H1 (cell line): ENCODE measurements around the gene MAP2K7. TPM values are rescaled to one million over a fixed set of nuclear protein-coding genes. Genes with fewer than 3 reads are reported as not detected.

Source experiments
- CTCF ChIA-PET: fragments of 300-600 bp; sonication (Branson Sonifier 250); formaldehyde crosslinking; loops from one replicate; lab custom pipeline; 2021; ENCODE audit not compliant: partially characterized antibody; lab: Charles Lee
- POLR2A ChIA-PET: fragments of 300-600 bp; sonication (Branson Sonifier 250); formaldehyde crosslinking; loops from one replicate; lab custom pipeline; 2021; ENCODE audit warnings: inconsistent platforms; ENCODE audit not compliant: partially characterized antibody; lab: Charles Lee
- DNase-seq, 2 experiments: peaks; one replicate each; pipeline versions ENCODE4 v3.0.0 to v3.0.0-alpha.2; 2010 to 2022; ENCODE audit warnings: low spot score in 2 of 2, low read depth in 1 of 2, mixed read lengths in 1 of 2
- FAIRE-seq: peaks from 2 replicates; lab custom pipeline; 2011; peaks lifted over from hg19 to GRCh38; lab: Jason Lieb, UNC
- H2AFZ ChIP-seq: 2 replicates; pipeline ENCODE4 v1.8.1; 2012; ENCODE audit warnings: low read length, inconsistent platforms
- H2AK5ac ChIP-seq: 2 replicates; pipeline ENCODE4 v1.6.1; 2013; ENCODE audit warnings: low read depth, low read length
- H2BK120ac ChIP-seq: replicated peaks from 2 replicates; pipeline ENCODE3; 2013; ENCODE audit warnings: low read depth, low read length, inconsistent platforms
- H2BK12ac ChIP-seq: 2 replicates; pipeline ENCODE4 v1.6.1; 2013; ENCODE audit warnings: low read depth, low read length
- H2BK15ac ChIP-seq: 2 replicates; pipeline ENCODE4 v1.6.1; 2013; ENCODE audit warnings: low read length
- H2BK20ac ChIP-seq: 2 replicates; pipeline ENCODE4 v1.6.1; 2013; ENCODE audit warnings: low read length
- H2BK5ac ChIP-seq: 2 replicates; pipeline ENCODE4 v1.6.1; 2013; ENCODE audit warnings: low read depth, low read length
- H3K14ac ChIP-seq: 2 replicates; pipeline ENCODE4 v1.6.1; 2013; ENCODE audit warnings: inconsistent platforms; ENCODE audit not compliant: insufficient read length
- H3K18ac ChIP-seq: 2 replicates; pipeline ENCODE4 v1.6.1; 2013; ENCODE audit warnings: low read length; ENCODE audit errors: extremely low read depth
- H3K23ac ChIP-seq: 2 replicates; pipeline ENCODE4 v1.6.1; 2013; ENCODE audit warnings: inconsistent platforms; ENCODE audit not compliant: insufficient read length
- H3K23me2 ChIP-seq: 2 replicates; pipeline ENCODE4 v1.6.1; 2013; ENCODE audit warnings: low read depth, low read length
- H3K27ac ChIP-seq: 2 replicates; pipeline ENCODE4 v1.6.1; 2011; ENCODE audit warnings: low read depth, low read length, inconsistent platforms
- H3K27me3 ChIP-seq, 4 experiments: replicated peaks in 1 of 4; 1 replicate in 1 of 4; 2 replicates in 3 of 4; pipeline versions ENCODE4 v1.6.1 to v1.8.1; 2011 to 2013; ENCODE audit warnings: low read length in 3 of 4, mild to moderate bottlenecking in 3 of 4, inconsistent platforms in 2 of 4, mixed read lengths in 2 of 4, moderate library complexity in 1 of 4; ENCODE audit not compliant: control insufficient read depth in 3 of 4, insufficient read depth in 3 of 4; ENCODE audit errors: extremely low read depth in 1 of 4
- H3K36me3 ChIP-seq, 4 experiments: 2 replicates each; pipeline versions ENCODE4 v1.6.1 to v1.8.1; 2011 to 2013; ENCODE audit warnings: mild to moderate bottlenecking in 4 of 4, low read length in 3 of 4, moderate library complexity in 2 of 4, control low read depth in 1 of 4, inconsistent platforms in 1 of 4; ENCODE audit not compliant: insufficient read depth in 4 of 4, control insufficient read depth in 2 of 4
- H3K4ac ChIP-seq: replicated peaks from 2 replicates; pipeline ENCODE3; 2013; ENCODE audit warnings: low read length, low read depth, mixed read lengths, inconsistent platforms; ENCODE audit not compliant: insufficient read length
- H3K4me1 ChIP-seq, 4 experiments: replicated peaks in 1 of 4; 1 replicate in 1 of 4; 2 replicates in 3 of 4; pipeline versions ENCODE4 v1.6.1 to v1.8.1; 2011 to 2013; ENCODE audit warnings: low read length in 3 of 4, inconsistent platforms in 2 of 4, mixed read lengths in 1 of 4; ENCODE audit not compliant: insufficient read depth in 4 of 4, control insufficient read depth in 3 of 4
- H3K4me2 ChIP-seq, 2 experiments: 2 replicates each; pipeline versions ENCODE4 v1.6.1 to v1.8.1; 2011 to 2013; ENCODE audit warnings: low read depth in 2 of 2, low read length in 2 of 2, control low read depth in 1 of 2, inconsistent platforms in 1 of 2, mild to moderate bottlenecking in 1 of 2; ENCODE audit not compliant: insufficient read depth in 1 of 2
- H3K4me3 ChIP-seq, 4 experiments: fragments of 200-600, 300-600 bp in 1 of 4; sonication (generic), shearing (Covaris generic), sonication (Bioruptor Twin) in 1 of 4; 2 replicates each; pipeline versions ENCODE4 v1.5.1 to v1.8.1; 2011 to 2016; ENCODE audit warnings: low read length in 4 of 4, low read depth in 3 of 4, control low read depth in 2 of 4, inconsistent platforms in 2 of 4, mild to moderate bottlenecking in 2 of 4, mixed read lengths in 1 of 4, moderate library complexity in 1 of 4; ENCODE audit not compliant: insufficient read depth in 2 of 4; ENCODE audit errors: extremely low read depth in 1 of 4
- H3K56ac ChIP-seq: replicated peaks from 2 replicates; pipeline ENCODE3; 2013; ENCODE audit warnings: low read depth, mild to moderate bottlenecking, mixed read lengths, low read length, inconsistent platforms; ENCODE audit not compliant: insufficient read length
- H3K79me1 ChIP-seq: 2 replicates; pipeline ENCODE4 v1.6.1; 2013; ENCODE audit warnings: low read depth, low read length, control low read depth
- H3K79me2 ChIP-seq, 2 experiments: 2 replicates each; pipeline versions ENCODE4 v1.6.1 to v1.8.1; 2012 to 2013; ENCODE audit warnings: low read length in 2 of 2, mild to moderate bottlenecking in 2 of 2, inconsistent platforms in 1 of 2; ENCODE audit not compliant: insufficient read depth in 2 of 2, control insufficient read depth in 1 of 2
- H3K9ac ChIP-seq, 4 experiments: replicated peaks in 1 of 4; 1 replicate in 1 of 4; 2 replicates in 3 of 4; pipeline versions ENCODE4 v1.6.1 to v1.8.1; 2011 to 2013; ENCODE audit warnings: low read depth in 3 of 4, low read length in 3 of 4, control low read depth in 2 of 4, mild to moderate bottlenecking in 2 of 4, moderate library complexity in 2 of 4, inconsistent platforms in 1 of 4; ENCODE audit errors: extremely low read depth in 1 of 4
- H3K9me3 ChIP-seq, 2 experiments: 2 replicates each; pipeline versions ENCODE4 v1.6.1 to v1.8.1; 2012 to 2013; ENCODE audit warnings: mild to moderate bottlenecking in 2 of 2, moderate library complexity in 2 of 2, control low read depth in 1 of 2, inconsistent platforms in 1 of 2, low read depth in 1 of 2, low read length in 1 of 2, mixed read lengths in 1 of 2; ENCODE audit not compliant: insufficient read depth in 2 of 2
- H4K20me1 ChIP-seq, 2 experiments: replicated peaks in 1 of 2; 2 replicates each; pipeline versions ENCODE3 to v1.8.1; 2011 to 2013; ENCODE audit warnings: inconsistent platforms in 2 of 2, low read length in 2 of 2, mild to moderate bottlenecking in 1 of 2; ENCODE audit not compliant: insufficient read depth in 2 of 2, control insufficient read depth in 1 of 2
- H4K5ac ChIP-seq: 2 replicates; pipeline ENCODE4 v1.6.1; 2013; ENCODE audit warnings: low read length, low read depth, mixed read lengths, inconsistent platforms; ENCODE audit not compliant: insufficient read length
- H4K8ac ChIP-seq: 2 replicates; pipeline ENCODE4 v1.8.0; 2013; ENCODE audit warnings: mild to moderate bottlenecking, moderate library complexity, low read length, inconsistent platforms; ENCODE audit not compliant: insufficient read depth; ENCODE audit errors: extremely low read depth
- H4K91ac ChIP-seq: replicated peaks from 2 replicates; pipeline ENCODE3; 2013; ENCODE audit warnings: low read length, mixed read lengths, inconsistent platforms; ENCODE audit not compliant: insufficient read length
- CBX5 ChIP-seq: fragments of 300-800, 300-1000 bp; sonication (generic); IDR thresholded peaks from 2 replicates; pipeline ENCODE4 v1.7.1; 2016; ENCODE audit warnings: antibody characterized with exemption, low read length, low read depth
- CHD1 ChIP-seq: IDR thresholded peaks from 2 replicates; pipeline ENCODE4 v1.6.1; 2012; ENCODE audit warnings: low read depth, low read length, improper control_type of control experiment
- CTBP2 ChIP-seq: IDR thresholded peaks from 2 replicates; pipeline ENCODE4 v1.7.0; 2011; ENCODE audit warnings: borderline replicate concordance, mild to moderate bottlenecking, moderate library complexity, mixed read lengths, low read length; ENCODE audit not compliant: insufficient read depth, insufficient read length
- SAP30 ChIP-seq: fragments of 300-600 bp; sonication (generic); IDR thresholded peaks from 2 replicates; pipeline ENCODE4 v1.7.1; 2012; ENCODE audit warnings: low read length, moderate library complexity, mild to moderate bottlenecking, inconsistent platforms; ENCODE audit not compliant: insufficient read depth, insufficient replicate concordance
- ZNF274 ChIP-seq: IDR thresholded peaks from 2 replicates; pipeline ENCODE4 v1.7.0; 2012; ENCODE audit warnings: low read length, borderline replicate concordance; ENCODE audit errors: extremely low read depth
- WGBS, 2 experiments: shearing (Covaris generic) in 1 of 2; methylation state at CpG; one replicate each; pipeline versions ENCODE4 v1.1.6 to v1.1.7; 2013 to 2015; ENCODE audit warnings: low lambda C conversion rate in 2 of 2, mixed read lengths in 2 of 2, inconsistent platforms in 1 of 2, low coverage in 1 of 2, missing lambda C conversion rate in 1 of 2; ENCODE audit not compliant: insufficient replicate concordance in 2 of 2, insufficient coverage in 1 of 2, insufficient read length in 1 of 2; ENCODE audit errors: extremely low coverage in 1 of 2, missing lambda C conversion rate in 1 of 2; 5-methylcytosine and 5-hydroxymethylcytosine counted together
- polyA plus RNA-seq, 7 experiments: library from polyadenylated mRNA; depleted of rRNA in 3 of 7; stranded (reverse) in 5 of 7; unstranded in 2 of 7; fragments of >200 nt in 5 of 7; fragments of 200-250 nt in 2 of 7; gene quantifications; 1 replicate in 5 of 7; 2 replicates in 1 of 7; 4 replicates in 1 of 7; pipeline versions ENCODE4 v1.2.1 to v1.2.3, GENCODE V29; 2011 to 2013; ENCODE audit warnings: missing spikeins in 2 of 7, mixed read lengths in 2 of 7
- total RNA-seq: library from RNA; stranded (reverse); fragmentation: NEBNext Ultra II Directional; extraction: Animal tissue kit (Norgen Biotek cat#: 25700); gene quantifications from 2 replicates; pipeline ENCODE4 v1.2.1, GENCODE V29; 2021

The MAP2K7 gene
- total and polyA plus RNA-seq, 2 of the 8 experiments (the other 6 are each of a cell fraction or from before 2014, with no cell fraction given) = 8.9 to 38.3 TPM

- CTCF ChIA-PET = interaction anchor here (1.4 to 1.6 kb wide), 4 partner anchors 16 to 49 kb away, joined by 3 to 4 read pairs (median 4); partner anchors contain the start of gene MAP2K7
- no peak for FAIRE-seq
- TF ChIP-seq CHD1 (no peak), ZNF274 (no peak), SAP30 (no peak), CTBP2 (no peak), CBX5 (no peak)
Observed at GRCh38 chr19:7879836-7880235, 23.8 kb upstream of the MAP2K7 start.

More at GRCh38 chr19:7879836-7880235, 23.8 kb upstream of the MAP2K7 start:
- H3K27me3 ChIP-seq = no peaks in the 10 kb centered on the region
- H4K5ac ChIP-seq = no peak overlapping the region
- no peak overlapping the region for H3K14ac ChIP-seq
- H3K4me3 ChIP-seq = no peak overlapping the region
- H2BK15ac ChIP-seq = no peak overlapping the region
- no peak overlapping the region for H3K18ac ChIP-seq
- H2BK5ac ChIP-seq = no peak overlapping the region
- H3K79me2 ChIP-seq = no peaks in the 10 kb centered on the region
- H2BK20ac ChIP-seq = no peak overlapping the region
- POLR2A ChIA-PET = interaction anchor here (1.2 kb wide), 1 partner anchor 18 kb away, joined by 3 read pairs; no protein-coding TSS in a partner anchor
- no peak overlapping the region for H4K91ac ChIP-seq
- no peak overlapping the region for H2BK120ac ChIP-seq
- no peak overlapping the region for H4K8ac ChIP-seq
- no peaks in the 10 kb centered on the region for H3K9me3 ChIP-seq
- no peak overlapping the region for H2AFZ ChIP-seq
- no peak overlapping the region for H3K27ac ChIP-seq
- H4K20me1 ChIP-seq = no peaks in the 10 kb centered on the region
- no peaks in the 10 kb centered on the region for H3K36me3 ChIP-seq
- no peak overlapping the region for H3K4ac ChIP-seq
- H3K4me2 ChIP-seq = no peak overlapping the region
- peaks cover 0 to 2% (median 0%) of the 10 kb centered on the region in 4 experiments; a peak in 1 of 7 replicates for H3K4me1 ChIP-seq
- no peak overlapping the region for H3K56ac ChIP-seq
- no peak overlapping the region for H3K23ac ChIP-seq
- H3K23me2 ChIP-seq = peaks cover 1% of the 10 kb centered on the region; the same call in 1 of the 2 replicates
- 91% methylated on average over 19 of the region's 19 CpGs; no CpG with 5 or more reads in 1 of the 2 experiments for WGBS, 2 experiments
- H3K79me1 ChIP-seq = no peaks in the 10 kb centered on the region
- H3K9ac ChIP-seq = no peak overlapping the region; a peak in 1 of 7 replicates
- no peak overlapping the region for H2AK5ac ChIP-seq
- H2BK12ac ChIP-seq = no peak overlapping the region
- DNase-seq = no peak
